Right renal cortex interstitium (tissue), 3 donors: ENCODE results near the gene GRAMD4. TPM values are rescaled to one million over a fixed set of nuclear protein-coding genes. Genes with fewer than 3 reads are reported as not detected.

Experiments used
- DNase-seq, 3 donors: peaks; one replicate each; pipeline ENCODE4 v3.0.0-alpha.2; 2013; ENCODE audit warnings: low read depth in 3 of 3, low spot score in 2 of 3
- polyA plus RNA-seq, 3 donors: library from polyadenylated mRNA; unstranded; fragments of 120-200 nt; gene quantifications; one replicate each; pipeline ENCODE4 v1.2.1, GENCODE V29; 2013; ENCODE audit not compliant: insufficient read length in 3 of 3

The GRAMD4 gene
- polyA plus RNA-seq = 10 to 100 TPM; 18.5 to 20.0 (median 19.0) TPM

DNA sequence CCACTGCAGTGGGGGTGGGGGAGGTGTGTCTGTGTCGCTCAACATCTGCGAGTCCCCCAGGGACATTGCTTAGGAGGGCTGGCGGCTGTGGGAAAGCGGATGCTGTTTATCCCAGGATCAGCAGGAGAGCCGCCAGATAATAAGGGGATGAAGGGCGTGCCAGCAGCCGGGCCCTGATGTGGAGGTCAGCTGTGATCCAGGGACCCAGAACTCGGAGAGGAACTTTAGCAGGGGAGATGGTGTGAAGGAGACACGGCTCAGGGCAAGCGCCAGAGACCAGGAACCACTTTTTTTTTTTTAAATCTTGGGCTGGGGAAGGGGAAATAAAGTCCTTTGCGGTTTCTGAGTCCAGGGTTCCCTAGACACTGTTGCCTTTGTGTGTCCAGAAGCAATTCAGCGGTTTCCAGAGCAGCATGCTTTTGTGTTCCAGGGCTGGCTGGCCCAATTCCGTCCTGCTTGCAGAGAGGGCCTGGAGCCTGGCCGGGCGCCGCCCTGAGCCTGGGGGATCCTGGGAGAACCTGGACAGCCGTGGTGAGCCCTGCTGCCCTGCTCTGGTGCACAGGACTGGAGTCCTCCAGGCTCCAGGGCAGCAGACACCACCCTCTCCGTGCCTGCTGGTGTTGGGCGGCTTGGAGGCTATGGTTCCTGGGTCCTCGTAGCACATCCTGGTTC, at the start of gene GRAMD4:
TSS of gene GRAMD4 (plus strand) at position 557 of the 672 bp plus-strand sequence. CDS start 6,414 bp downstream, outside the sequence.
- no peak for DNase-seq

DNA sequence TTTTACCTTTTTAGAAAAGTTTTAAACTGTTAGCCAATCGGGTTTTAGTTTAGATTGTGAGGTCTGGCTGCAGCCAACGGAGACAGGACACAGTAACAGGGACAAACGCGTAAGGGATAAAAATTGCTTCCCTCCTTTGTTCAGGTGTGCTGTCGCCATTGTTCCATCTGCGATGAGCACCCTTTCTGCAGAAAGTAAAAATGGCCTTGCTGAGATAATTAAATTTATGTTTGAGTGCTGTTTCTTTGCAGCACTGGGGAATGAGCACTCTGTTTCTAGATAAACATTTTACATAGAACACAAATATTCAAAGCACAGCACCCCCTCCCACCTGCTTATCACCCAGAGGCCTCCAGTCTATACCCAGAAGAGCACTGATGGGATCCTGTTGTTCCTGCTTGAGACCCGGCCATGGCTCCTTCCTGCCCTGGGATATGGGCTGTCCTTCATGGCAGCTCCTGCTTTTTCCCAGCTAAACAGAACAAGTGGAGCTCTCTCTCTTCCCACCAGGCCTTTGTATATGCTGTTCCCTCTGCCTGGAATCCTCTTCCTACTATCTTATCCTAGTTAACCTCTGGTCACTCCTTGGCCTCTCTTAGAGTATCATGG, 48.4 kb upstream of the GRAMD4 start:
- no peak for DNase-seq

DNA sequence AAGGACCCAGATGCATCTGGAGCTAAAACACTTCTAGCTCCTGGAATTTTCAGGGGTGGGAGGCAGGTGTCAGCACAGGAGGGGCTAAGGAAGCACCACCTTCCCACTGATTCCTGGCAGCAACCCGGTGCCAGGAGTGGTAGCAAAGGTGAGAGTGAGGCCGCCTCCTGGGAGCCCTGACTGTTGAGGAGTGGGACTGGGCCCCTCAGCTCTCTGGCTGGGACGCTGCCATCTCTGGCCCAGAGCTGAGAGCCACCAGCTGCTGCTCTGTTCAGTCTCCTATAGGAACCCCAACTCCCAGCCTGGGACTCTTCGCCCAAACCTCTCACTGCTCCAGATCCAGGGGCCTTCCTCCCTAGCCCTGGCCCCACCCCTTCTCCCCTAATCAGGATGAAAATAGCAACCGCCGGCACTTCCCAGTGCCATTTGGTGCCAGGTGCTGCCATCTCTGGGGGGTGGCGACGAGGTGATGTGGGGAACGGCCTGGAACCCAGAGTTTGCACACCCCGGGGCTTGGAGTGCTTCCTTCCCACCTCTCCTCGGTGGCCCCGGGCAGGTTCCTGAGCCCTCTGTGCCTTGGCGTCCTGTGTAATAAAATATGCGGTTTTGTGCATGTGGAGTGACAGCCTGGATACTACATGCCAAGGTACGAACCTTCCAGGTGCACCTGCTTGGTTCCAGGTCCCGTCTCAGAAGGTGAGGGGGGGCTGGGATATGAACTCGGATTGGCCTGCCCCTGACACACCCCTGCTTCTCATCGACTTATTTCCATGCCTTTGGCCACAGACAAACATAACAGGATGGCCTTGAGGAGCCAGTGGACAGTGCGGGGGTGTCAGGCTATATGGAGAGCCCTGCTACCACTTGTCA, 47.0 kb upstream of the GRAMD4 start:
- DNase-seq = no peak

- DNase-seq = no peak
These were observed 46.3 kb upstream of the GRAMD4 start for GRCh38 chr22:46573781-46574437.

DNA sequence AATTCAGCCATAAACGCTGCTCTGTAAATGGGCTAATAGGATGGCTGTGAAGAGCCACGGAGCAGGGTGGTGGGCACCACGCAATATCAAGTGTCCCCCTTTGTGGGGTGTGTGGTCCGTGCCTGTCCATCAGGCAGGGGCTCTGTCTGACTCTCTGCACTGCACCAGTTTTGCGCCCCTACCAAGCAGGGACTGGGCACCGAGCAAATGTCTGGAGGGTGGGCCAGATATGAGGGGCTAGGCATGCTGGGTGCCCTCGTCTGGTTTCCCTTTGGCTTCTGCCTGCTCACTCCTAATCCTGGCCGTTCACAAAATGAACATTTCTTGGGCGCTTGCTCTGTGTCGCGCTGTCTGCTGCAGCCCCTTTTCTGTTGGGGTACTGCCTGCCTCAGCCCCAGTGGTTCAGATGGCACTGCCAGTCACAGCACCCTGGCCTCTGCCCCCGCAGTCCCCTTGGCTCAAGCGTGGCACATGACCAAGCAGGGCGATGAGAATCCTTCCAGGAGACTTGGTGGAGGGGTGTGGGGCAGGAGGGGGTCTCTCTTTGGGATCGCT, 45.7 kb upstream of the GRAMD4 start:
- DNase-seq = no peak

- no peak for DNase-seq
These were observed 44.9 kb upstream of the GRAMD4 start for GRCh38 chr22:46574993-46575910.

GRCh38 chr22:46575911-46576555, 44.2 kb upstream of the GRAMD4 start:
- no peak for DNase-seq

GRCh38 chr22:46576556-46577367, 43.4 kb upstream of the GRAMD4 start:
- no peak for DNase-seq

DNA sequence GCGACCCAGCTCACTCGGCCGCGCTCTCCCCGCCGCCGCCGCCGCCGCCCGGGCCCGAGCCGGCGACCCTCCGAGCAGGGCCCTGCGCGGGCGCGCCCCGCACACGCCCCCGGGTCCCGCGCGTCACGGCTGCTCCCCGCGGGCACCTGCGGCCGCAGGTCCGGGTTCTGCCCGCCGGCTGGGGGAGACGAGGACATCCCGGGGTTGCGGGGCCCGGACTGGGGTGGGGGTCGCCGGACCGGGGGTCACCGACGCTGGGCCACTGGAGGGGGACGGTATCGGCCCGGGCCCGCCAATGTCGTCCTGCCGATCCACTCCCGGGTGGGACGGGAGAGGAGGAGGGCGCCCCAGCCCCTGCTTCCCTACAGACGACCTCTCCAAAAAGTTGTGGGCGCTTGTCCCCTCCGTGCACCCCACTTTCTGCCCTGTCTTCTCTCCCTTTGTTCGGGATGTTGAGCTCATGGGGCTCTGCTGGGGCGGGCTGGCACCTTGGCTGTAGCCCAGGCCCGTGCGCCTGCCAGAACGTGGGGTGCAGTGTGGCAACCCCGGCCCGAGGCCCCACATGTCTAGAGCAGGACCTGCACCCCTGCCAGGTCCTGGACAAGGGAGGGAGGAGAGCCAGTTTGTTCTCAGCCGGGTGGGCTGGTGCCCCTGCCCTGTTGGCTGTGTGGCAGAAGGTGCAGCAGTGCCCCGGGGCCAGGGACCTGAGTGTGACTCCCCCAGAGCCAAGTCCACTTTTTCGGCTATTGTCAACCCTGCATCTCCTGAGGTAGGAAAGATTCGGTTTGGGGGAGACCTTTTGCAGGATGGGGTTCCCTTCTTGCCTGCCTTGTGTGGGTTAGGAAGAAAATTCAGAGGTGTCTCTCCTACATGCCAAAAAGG, 42.6 kb upstream of the GRAMD4 start:
- DNase-seq = no peak

- no peak for DNase-seq
These were observed 41.8 kb upstream of the GRAMD4 start for GRCh38 chr22:46578251-46578823.

- DNase-seq = no peak
These were observed 41.2 kb upstream of the GRAMD4 start for GRCh38 chr22:46578824-46579561.

GRCh38 chr22:46579751-46580449, 40.3 kb upstream of the GRAMD4 start:
- DNase-seq = no peak

GRCh38 chr22:46580940-46581537, 39.1 kb upstream of the GRAMD4 start:
- DNase-seq = no peak

DNA sequence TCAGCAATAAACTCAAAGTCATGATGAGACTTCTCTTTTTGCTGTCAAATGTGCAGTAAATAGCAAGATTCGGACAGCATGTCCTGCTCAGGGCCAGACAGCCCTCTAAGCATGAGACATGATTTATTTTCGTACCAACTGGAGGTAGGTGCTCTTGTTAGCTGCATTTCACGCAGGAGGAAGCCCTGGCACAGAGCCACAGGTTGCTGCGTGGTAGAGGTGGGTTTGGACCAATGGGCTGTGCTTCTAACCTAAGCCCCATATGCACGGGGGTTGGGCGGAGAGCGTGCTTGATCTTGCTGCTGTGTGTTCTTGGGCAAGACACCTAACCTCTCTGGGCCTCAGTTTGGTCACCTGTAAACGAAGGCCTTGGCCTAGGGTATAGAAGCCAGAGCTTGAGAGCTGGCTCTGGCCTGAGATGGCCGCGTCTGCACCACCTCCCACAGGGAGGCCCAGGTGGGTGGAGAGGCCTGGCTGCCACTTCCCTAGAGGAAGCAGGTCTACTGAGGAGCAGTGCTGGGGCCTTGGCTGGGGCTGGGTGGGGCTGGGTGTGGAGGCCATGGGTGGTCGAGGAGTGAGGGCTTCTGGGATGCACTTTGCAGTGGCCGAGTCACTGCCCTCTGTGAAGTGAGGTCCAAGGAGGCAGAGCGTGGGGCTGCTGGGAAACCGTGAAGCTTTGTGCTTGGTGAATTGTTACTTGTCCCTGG, 38.5 kb upstream of the GRAMD4 start:
- no peak for DNase-seq
